HG03439 (cell line): ENCODE results near the gene RASL12.
"Not testable (repeated sequence)": the region's sequence is repeated elsewhere in the genome, so short reads cannot be mapped to it uniquely, and the experiment has no call there.

Experiments
- ATAC-seq: cut with Tn5 transposase; IDR thresholded peaks from one replicate; pipeline ENCODE4 v1.9.1; 2021; ENCODE audit warnings: mild to moderate bottlenecking, moderate library complexity; ENCODE audit not compliant: unreplicated experiment

The RASL12 gene

GRCh38 chr15:65032801-65033537 lies 34.8 kb downstream of the RASL12 start:
- ATAC-seq: no peak

- no peak for ATAC-seq
These were observed 38.0 kb downstream of the RASL12 start for GRCh38 chr15:65029736-65030208.

- peak; percentile 65 for ATAC-seq
These were observed 38.7 kb downstream of the RASL12 start, which contains the start of gene MTFMT for GRCh38 chr15:65028921-65029735. TSS of gene MTFMT (minus strand) at chr15:65029639. CDS start at chr15:65029613, 26 bp downstream.

GRCh38 chr15:65028338-65028737 lies 39.5 kb downstream of the RASL12 start:
- no peak for ATAC-seq

- ATAC-seq: no peak
These were observed 40.2 kb downstream of the RASL12 start for GRCh38 chr15:65027593-65027992.

GRCh38 chr15:65026756-65027155 lies 41.0 kb downstream of the RASL12 start:
- no peak for ATAC-seq

GRCh38 chr15:65021488-65021887 lies 46.3 kb downstream of the RASL12 start:
- no peak for ATAC-seq

GRCh38 chr15:65020419-65020818 lies 47.4 kb downstream of the RASL12 start:
- no peak for ATAC-seq

GRCh38 chr15:65011198-65011597 lies 56.6 kb downstream of the RASL12 start:
- not testable (repeated sequence) for ATAC-seq

- ATAC-seq: no peak
These were observed 58.8 kb downstream of the RASL12 start for GRCh38 chr15:65008983-65009382.

GRCh38 chr15:65006876-65007275 lies 60.9 kb downstream of the RASL12 start:
- ATAC-seq: no peak

GRCh38 chr15:65004993-65005392 lies 62.8 kb downstream of the RASL12 start:
- no peak for ATAC-seq
